SH-SY5Y (cell line): ENCODE measurements around the gene RIMKLA.

Experiments
- GATA2 ChIP-seq: IDR thresholded peaks from 2 replicates; pipeline ENCODE4 v1.6.1; 2011; ENCODE audit warnings: mild to moderate bottlenecking, low read depth, low read length
- GATA3 ChIP-seq: IDR thresholded peaks from 2 replicates; pipeline ENCODE4 v1.6.1; 2011; ENCODE audit warnings: low read depth, mild to moderate bottlenecking, low read length, moderate library complexity

RIMKLA gene

DNA sequence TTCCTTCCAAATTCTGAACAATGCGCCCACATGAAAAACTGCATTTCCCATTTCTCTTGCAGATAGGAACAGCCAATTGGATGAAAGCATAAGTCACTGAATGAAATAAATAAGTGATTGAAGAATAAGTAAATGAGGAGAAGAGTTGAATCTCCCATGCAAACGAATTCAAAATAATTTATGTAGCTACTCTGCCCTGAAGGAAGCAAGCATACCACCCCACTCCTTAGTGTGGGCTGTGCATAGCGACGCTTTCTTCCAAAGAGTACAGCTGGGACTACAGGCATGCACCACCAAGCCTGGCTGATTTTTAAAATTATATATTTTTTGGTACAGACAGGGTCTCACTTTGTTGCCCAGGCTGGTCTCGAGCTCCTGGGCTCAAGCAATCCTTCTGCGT, 16.5 kb upstream of the RIMKLA start:
- TF ChIP-seq GATA2: no peak
- no peak for TF ChIP-seq GATA3

DNA sequence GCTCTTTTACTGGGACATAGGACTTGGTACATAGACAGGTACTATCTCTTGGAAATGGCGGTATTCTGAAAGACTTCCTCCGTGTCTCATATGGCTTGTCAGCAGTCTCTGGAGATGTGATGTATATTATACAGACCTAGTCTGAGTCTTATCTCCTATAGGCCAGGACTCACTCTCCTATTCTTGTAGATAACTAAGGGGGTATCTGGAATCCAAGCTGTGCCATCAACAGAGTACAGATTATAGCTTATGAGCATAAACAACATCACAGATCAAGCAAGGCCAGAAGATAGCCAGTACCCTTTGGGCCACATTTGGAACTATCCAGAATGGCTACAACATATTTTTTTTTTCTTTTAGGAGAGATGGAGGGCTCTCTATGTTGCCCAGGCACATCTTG, 16.1 kb upstream of the RIMKLA start:
- TF ChIP-seq GATA2: no peak
- no peak for TF ChIP-seq GATA3

DNA sequence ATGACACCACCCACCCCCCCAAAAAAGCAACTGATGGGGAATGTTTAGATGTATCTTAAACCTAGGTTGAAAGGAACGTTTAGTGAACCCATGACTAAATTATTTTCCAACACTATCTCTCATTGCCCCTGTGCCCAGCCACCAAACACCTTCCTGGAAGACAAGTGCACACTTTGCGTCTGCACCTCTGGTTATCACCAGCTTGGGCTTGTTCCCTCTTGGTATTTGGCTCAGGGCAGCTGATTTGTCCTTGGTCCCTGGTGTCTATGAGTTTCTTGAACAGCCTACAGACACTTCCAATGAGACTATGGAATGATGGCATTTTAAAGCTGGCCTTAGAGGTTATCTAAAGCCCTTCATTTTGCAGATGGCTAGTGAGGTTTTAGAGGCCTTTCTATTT, 15.5 kb upstream of the RIMKLA start:
- TF ChIP-seq GATA2 (no peak), GATA3 (no peak)

DNA sequence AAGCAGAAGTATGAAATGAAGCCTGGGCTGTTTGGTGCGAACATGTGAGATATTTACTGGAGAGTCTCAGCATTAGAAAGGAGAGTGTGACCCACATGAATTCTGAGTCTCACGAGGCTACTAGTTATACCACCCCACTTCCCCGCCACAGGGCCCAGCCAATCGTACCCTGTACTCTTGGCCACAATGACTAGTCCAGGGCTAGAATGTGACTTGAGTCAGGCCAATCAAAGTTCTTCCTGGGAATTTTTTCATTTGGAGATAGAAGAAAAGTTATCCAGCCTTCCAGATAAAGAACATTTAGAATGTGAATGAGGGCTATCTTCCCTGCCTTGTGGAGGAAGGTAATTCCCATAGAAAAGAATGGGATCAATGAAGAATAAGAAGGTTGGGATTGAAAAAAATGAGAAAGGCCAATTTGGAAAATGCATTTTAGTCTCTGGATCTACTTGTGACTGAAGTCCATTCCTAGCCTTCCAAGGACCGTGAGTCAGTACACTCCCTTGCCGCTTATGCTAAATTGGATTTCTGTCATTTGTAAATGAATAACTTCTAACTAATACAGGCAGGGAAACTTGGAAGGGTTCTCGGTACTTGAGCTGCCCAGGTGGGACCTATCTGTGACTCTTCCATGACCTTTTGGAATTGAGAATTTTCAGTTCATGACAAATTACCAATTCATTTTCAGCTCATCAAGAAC, 12.3 kb upstream of the RIMKLA start:
- TF ChIP-seq GATA3 (no peak), GATA2 (no peak)

DNA sequence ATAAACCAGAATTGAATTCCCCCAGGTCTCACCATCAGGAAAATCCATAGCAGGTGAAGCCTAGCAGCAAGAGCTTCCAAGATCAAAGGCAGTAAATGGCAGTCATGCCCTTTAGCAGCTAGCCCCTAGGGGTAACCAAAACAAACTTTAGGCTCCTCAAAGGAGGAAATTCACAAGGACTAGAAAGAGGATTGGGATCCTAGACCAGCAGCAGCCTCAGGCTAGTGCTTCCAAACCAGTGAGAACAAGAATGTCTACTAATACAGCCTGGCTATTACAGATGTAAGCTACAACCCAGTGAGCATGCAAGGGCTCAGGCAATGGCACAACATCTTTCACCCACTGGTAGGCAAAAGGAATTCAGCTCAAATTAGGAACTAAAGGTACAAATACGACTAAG, 11.1 kb upstream of the RIMKLA start:
- TF ChIP-seq GATA3: no peak
- no peak for TF ChIP-seq GATA2

DNA sequence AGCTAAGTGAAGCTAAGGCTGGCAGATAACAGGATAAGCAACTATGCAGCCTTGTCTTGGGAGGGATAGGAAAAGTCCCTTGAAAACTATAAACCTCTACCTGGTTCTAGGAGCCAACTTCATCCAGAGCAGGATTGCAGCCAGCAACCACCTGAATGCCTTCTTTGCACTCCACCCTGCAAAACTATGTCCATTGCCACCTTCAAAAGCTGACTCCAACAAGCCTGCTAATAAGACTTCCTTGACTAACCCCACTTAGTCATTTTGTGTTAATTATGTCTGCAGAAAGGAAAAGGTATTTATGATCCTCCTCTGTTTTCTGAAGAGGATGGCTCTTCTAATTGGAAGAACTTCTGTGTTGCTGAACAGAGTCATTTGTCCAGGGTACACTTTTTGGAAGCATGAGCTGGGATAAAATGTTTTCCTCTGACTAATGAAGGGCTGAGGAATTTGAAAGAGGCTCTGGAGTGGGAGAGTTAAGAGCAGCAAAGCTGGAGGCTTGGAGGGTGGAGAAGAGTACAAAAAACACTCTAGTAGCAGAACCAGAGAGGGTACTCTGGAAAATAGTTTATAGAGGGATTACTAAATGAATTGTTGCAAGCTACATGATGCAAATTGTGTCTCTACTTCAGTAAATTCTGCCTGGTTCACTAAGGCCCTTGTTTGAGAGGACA, 9.6 kb upstream of the RIMKLA start:
- no peak for TF ChIP-seq GATA2
- no peak for TF ChIP-seq GATA3

DNA sequence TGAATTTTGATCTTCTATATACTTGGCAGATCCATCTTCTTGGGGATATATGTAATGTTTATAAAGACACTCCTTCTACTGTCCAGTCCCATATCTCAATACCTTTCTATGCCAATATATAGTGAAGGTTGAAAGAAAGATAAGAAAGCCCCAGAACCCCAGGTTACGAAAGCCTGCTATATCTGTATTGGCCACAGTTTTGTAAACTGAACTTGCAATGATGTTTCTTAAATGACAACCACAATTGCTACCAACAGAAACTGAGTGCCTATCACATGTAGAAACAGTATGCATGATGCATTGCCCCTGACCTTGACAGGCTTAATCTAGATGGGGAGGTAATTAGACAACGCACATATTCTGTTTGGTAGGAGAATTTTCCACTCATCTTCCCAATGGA, 7.8 kb upstream of the RIMKLA start:
- TF ChIP-seq GATA2 (no peak), GATA3 (no peak)

DNA sequence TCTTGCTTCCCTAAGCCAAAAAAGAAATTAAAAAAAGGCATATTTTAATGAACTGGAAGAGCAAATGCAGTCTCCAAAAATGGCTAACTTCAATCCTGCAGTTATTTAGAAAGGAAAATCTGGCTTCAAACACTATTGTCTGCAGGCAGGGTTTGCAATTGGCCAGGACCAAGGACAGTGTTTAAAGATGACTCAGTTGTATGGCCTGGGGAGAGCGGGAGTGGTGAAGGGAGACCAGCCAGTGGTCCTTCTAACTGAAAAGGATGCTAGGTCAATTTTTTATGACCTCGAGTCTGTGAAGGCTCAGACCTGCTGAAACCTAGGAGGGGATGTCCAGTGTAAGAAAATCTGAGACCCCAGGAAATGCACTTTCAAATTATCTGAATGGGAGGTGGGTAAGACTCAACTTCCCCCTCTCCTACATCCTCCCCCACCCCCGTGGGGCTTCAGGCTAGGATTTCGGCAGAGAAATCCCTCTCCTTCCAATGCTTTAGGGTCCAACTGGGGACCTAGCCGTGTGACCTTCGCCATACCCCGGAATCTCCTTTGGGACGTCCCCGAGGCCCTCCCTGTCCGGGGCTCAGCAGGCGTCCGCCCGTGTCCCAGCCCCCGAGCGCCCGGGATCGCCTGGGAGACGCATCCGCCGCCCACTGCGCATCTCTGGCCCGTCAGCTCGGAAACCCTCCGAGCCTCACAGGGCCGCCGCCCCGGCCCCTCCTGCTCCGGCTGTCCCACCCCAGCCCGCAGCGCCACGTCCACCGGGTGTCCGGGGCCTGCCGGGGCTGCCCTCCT, 602 bp upstream of the RIMKLA start:
- TF ChIP-seq GATA3: no peak

DNA sequence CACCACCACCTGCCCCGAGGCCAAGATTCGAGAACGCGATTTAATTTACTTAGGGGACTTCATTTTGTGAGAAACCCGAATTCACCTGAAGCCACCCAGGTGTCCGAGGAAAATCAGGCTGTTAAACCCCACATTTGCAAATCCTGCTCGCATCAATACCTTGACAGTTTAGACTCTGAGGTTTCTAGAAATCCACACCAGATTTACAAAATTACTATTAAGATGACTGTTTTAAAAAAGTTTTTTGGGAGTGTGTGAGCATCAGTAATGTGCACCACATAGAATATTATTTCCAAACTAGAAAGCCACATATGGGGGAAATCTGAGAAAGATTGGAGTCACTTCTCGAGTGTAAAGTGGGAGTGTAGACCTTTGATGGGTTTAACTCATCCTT, 685 bp downstream of the RIMKLA start:
- TF ChIP-seq GATA2 (no peak), GATA3 (no peak)

DNA sequence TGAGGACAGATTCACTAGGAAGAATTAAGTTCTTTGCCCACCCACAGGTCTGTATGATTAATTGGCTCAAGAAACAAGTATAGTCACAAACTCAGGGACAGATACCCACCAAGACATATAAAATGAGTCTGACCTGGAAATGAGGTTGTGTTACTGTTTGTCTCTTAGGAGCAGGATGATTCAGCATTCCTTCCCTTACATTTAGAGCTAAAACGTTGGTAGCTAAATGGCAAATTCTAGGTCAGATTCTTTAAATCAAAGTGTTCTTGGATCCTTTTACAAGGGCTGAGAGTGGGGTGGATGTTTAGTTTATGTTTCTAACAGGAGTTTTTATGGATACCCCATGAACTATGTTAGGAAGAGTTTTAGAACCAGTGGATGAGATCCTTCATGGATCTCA, 4.7 kb downstream of the RIMKLA start:
- TF ChIP-seq GATA2: no peak
- no peak for TF ChIP-seq GATA3

DNA sequence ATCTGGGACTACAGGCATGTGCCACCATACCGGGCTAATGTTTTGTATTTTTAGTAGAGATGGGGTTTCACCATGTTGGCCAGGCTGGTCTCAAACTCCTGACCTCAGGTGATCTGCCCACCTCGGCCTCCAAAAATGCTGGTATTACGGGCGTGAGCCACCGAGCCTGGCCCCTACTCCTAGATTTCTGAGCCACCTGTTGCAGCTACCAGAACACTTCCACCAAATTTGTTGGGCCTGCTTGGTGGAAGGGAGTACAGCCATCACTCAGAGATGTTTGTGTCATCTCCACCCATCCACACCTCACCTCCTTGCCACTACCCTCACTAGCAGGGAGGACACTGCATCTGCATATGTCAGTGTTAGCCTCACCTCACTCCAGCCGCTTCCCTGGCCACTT, 5.5 kb downstream of the RIMKLA start:
- TF ChIP-seq GATA2 (no peak), GATA3 (no peak)

DNA sequence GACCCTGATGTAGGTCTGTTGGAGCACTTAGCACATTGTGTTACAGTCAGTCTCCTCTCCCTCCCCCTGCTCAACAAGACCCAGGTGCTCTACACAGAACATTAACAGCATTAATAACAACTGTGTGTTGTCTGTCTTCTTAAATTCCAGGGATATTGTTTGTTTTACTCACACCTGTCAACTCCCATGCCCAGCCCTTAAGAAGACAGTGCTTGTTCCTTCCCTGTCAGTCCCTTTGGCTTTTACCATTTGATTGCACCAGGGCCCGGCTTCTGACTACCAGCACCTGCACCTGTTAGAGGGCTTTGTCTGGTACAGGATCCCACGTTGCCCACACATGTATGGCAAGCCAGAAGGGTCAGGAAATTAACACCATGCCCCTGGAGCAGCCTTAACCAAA, 11.7 kb downstream of the RIMKLA start:
- no peak for TF ChIP-seq GATA3
- no peak for TF ChIP-seq GATA2

DNA sequence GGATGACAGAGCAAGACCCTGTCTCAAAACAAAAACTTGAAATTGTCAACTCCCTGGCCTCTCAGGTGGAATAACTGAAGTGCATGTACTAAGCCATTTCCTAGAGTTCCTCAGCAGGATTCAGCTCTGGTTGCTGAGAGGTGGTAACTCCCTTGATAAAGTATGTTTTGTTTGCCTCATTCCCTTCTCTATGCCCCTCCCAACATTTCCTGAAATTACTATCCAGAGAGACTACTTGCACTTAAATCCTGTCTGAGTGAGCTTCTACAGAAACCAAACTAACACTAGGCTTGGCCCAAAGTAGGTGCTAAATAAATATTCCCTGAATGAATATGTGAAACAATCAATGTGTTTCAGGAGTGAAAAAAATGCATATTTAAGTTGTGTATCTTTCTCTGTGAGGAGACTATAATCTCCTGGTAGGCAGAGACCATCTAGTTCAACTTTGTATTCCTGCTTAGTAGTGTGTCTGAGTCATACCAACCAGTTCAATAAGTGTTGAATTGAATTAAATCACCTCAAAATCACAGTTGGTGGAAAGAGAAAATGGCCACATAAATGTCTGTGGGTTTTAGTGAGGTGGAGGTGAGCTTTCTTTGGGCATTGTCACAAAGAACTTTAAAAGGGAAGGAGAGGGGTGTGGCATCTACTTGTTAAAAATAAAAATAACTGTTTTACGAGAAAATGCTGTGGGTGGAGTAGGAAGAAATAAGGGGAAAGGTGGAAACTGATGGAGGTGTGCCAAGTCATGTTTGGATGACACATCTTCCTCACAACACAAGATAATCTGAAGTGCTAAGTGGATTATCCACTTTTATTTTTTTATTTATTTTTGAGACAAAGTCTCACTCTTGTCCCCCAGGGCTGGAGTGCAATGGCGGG, 12.6 kb downstream of the RIMKLA start:
- TF ChIP-seq GATA2: no peak
- no peak for TF ChIP-seq GATA3
